ELF-1 (cell line): Measurements from ENCODE around the gene ARGLU1.

Experiments
- DNase-seq: peaks from one replicate; pipeline ENCODE4 v3.0.0-alpha.2; 2016; ENCODE audit warnings: low read depth, low spot score

Gene ARGLU1

GRCh38 chr13:106548064-106548696, 19.8 kb downstream of the ARGLU1 start:
- no peak for DNase-seq

GRCh38 chr13:106541826-106542225, 26.1 kb downstream of the ARGLU1 start:
- DNase-seq = no peak

- no peak for DNase-seq
These were observed 27.3 kb downstream of the ARGLU1 start for GRCh38 chr13:106540613-106541012.

- DNase-seq = no peak
These were observed 30.4 kb downstream of the ARGLU1 start for GRCh38 chr13:106537521-106537920.

- DNase-seq = peak; percentile 95
These were observed 31.5 kb downstream of the ARGLU1 start for GRCh38 chr13:106536244-106537034.

GRCh38 chr13:106535552-106536243, 32.2 kb downstream of the ARGLU1 start, which contains the start of gene EFNB2:
Gene EFNB2 (minus strand): TSS chr13:106535662. CDS start chr13:106534964, 698 bp downstream.
- DNase-seq = peak; percentile 97

DNA sequence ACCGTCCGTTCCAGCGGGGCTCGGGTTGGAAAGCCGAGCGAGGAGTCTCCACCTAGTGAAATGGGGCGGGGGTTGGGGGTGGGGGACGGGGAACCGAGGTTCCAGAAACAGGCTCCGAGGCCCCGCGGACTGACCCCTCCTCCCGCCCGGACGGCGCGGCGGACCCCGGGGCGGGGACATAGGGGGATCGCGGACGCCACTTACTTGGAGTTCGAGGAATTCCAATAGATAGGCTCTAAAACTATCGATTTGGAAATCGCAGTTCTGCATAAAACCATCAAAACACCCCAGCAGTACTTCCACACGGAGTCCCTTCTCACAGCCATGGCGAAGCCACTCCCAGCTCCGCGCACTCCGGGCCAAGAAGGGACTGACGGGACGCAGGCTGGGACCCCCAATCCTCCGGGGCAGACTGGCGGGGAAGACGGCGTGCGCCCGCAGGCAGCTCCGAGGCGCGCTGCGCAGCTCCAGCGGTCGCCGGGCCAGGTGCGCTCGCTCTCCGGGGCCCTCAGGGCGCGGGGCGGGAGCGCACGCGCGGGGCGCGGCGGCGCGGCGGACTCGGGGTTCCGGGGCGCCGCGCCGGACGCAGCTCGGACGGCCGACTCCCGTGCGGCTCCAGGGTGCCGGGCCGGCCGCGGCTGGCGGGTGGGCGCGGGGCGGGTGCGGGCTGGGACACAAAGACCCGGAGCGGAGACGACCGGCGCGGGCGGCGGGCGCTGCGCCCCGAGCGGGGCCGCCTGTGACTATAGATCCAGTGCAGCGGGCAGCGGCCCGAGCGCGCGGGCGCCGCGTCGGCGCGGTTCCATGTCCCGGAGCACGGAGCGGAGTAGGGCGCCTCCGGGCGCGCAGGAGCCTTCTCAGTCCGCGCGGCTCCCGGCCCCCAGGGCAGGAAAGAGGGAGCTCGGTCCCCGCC, 33.0 kb downstream of the ARGLU1 start:
- peak; percentile 40 for DNase-seq

GRCh38 chr13:106533943-106534638, 33.8 kb downstream of the ARGLU1 start:
- DNase-seq = peak; percentile 65

DNA sequence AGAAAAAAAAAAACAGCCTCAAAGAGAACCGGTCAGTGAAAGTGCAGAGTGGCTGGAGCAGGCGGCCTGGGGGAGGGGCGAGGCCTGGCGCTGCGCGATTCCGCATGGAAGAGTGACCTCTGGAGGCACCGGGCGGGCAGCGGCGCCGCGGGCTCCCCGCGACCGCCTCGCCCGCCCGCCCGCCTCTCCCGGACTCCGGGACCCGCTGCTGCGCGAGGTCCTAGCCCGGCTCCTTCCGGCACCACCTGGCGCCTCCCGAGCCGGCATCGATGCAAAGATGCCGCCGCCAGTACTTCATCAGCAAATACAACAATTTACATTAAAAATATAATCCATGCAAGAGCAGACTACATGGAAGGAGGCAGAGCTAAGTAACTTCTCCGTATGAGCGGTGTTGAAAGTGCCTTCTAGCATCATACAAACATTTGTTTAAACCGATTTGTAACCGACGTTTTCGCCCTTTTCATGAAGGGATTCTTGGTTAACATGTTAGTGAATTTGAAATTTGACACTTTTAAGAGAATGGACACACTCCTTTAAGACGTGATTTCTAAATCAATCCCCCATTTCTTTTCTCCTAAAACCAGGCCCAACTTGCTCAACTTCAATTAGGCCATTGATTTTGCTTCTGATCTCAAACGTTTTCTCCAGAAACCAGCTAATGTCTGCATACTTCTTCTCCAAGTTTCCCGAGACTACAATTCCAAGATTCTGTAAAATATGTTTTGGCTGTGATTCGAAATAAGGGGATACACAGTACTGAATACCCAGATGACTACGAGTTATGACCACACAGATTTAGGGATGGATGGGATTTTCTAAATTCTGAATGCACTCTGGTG, 34.6 kb downstream of the ARGLU1 start:
- DNase-seq = peak; percentile 88

GRCh38 chr13:106532111-106532929, 35.6 kb downstream of the ARGLU1 start:
- DNase-seq = peak; percentile 69

DNA sequence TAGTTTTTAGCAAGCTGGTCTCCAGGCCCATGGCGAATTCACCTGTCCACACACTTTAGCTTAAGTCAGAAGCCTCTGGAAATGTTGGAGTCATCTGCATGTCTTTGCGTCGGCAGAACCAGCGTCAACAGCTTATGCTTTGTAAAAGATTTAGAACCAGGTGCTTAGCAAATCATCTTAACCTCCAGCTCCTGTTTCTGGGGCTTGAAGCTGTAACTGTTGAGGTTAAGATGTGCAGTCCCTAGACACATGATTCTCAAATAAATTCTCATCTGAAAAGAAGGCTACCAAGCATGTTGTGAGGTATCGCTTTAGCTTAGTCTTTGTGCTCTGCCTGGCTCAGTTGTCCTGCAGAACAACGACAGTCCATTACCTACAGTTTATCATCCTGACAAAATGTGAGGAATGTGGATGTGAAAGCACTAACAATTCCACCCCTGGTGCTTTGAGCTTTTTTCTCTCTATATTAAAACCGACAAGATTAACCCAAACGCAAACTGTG, 36.9 kb downstream of the ARGLU1 start:
- peak; percentile 36 for DNase-seq

DNA sequence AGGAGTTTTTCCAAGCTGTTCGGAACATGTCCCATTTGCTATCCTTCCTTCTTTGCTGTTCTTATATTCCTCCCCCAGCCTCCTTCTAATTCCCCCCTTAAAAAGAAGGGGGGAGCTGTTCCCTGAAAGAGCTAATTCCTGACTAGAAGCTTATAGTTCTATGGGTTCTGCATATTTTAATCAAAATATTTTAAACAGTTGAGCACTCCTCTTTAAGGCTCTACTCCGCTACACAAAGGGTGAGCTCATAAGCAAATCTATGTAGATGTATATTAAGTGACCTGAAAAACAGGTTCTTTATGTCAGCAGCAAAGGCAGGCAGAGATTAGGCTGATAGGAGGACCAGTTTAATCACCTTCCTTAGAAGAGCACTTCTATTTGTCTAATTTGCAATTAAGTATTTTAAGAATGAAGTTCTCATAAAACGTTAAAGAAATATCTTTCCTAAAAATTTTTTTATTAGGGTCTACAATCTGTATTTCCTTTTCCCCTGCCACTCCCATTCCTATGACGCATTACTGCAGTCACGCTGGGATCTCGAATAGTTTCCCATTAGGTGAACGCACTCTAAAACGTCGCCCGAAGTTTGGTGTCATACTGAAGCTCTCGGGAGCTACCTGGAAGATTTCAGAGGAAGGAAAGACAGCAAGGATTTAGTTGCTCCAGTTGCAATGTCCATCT, 37.6 kb downstream of the ARGLU1 start:
- peak; percentile 46 for DNase-seq

DNA sequence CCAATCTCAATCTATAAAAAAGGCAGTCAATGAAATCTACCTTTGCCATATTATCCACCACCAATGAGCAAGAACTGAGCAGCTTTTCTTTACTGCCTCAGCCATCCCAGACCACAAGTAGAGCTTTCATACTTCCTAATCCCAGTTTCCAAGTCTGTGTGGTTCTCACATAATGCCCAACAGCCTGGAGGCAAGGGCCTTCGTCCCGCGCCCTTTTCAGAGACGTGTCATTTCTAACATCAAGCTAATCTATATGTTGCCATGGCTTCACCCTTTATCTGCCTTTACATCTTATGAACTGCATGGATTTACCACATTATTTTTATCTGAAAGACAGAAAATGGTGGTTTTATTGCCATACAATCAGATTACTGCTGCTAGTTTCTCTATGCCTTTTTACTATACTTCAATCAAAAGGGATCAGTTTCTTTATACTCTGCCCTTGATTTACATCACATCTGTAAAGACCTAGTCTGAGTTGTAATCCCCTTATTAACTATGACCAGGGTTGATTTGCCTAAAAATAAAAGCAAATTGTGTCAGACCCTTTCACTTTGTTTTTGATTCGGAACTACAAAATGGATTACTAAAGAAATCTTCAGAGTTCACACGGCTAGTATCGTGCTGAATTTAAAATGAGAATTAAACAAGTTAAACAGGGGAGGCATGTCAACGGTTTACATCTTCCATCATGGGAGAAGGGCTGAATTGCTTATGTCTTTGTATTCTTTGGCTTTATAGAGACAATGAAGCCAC, 38.3 kb downstream of the ARGLU1 start:
- DNase-seq = peak; percentile 64

GRCh38 chr13:106528718-106529414, 39.1 kb downstream of the ARGLU1 start:
- DNase-seq = peak; percentile 78

GRCh38 chr13:106527826-106528225, 40.1 kb downstream of the ARGLU1 start:
- no peak for DNase-seq

DNA sequence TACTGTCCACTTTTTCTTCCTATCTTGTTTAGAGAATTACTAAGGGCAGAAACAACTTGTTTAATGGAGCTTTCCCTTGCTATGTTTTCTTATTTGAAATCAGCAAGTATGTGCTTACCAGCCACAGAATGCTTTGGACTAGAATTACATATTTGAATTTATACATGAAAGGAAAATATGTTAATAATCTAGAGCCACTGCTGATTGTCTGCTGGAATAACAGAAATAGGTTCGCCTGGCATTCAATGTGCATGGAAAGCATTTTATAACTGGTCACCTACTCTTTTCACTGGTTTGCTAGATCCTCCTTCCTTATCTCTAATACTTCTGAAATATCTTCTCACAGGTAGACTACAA, 40.5 kb downstream of the ARGLU1 start:
- no peak for DNase-seq
